ENCODE results near the gene GNAT1. TPM values are rescaled to one million over a fixed set of nuclear protein-coding genes. Genes with fewer than 3 reads are reported as not detected.
A peak's percentile ranks its signal among the peaks of the same experiment; 100 is the strongest.

The GNAT1 gene
- total and polyA plus RNA-seq, 9 donors: not detected

- no peaks in the 10 kb centered on the region for H3K36me3 ChIP-seq
- 46 to 65% (median 52%) methylated on average over 4 of the region's 4 CpGs for WGBS, 3 donors
- peaks cover 10% of the 10 kb centered on the region for H3K27me3 ChIP-seq
- intact Hi-C loops (cut with DNase I): loop anchor here in 3 of 4 donors (1.0 to 5.0 kb wide), 3 partner anchors 29 to 1967 kb away; no protein-coding TSS in a partner anchor
- no peak overlapping the region for H3K27ac ChIP-seq
- TF ChIP-seq, protein P1, sequence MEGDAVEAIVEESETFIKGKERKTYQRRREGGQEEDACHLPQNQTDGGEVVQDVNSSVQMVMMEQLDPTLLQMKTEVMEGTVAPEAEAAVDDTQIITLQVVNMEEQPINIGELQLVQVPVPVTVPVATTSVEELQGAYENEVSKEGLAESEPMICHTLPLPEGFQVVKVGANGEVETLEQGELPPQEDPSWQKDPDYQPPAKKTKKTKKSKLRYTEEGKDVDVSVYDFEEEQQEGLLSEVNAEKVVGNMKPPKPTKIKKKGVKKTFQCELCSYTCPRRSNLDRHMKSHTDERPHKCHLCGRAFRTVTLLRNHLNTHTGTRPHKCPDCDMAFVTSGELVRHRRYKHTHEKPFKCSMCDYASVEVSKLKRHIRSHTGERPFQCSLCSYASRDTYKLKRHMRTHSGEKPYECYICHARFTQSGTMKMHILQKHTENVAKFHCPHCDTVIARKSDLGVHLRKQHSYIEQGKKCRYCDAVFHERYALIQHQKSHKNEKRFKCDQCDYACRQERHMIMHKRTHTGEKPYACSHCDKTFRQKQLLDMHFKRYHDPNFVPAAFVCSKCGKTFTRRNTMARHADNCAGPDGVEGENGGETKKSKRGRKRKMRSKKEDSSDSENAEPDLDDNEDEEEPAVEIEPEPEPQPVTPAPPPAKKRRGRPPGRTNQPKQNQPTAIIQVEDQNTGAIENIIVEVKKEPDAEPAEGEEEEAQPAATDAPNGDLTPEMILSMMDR (IDR thresholded peaks at IDR 0.05): no peak
- TF ChIP-seq EP300 (IDR thresholded peaks at IDR 0.05) (no peak), POLR2A (IDR thresholded peaks at IDR 0.05) (no peak)
- DNase-seq: no peak
- H3K4me3 ChIP-seq: no peak overlapping the region
- peaks cover 3% of the 10 kb centered on the region for H3K4me1 ChIP-seq (ENCODE audit: insufficient read depth)
- no peaks in the 10 kb centered on the region for H3K9me3 ChIP-seq
These were observed 4.3 kb downstream of the GNAT1 start for GRCh38 chr3:50195501-50196252.

- no peaks in the 10 kb centered on the region for H3K36me3 ChIP-seq
- H3K4me3 ChIP-seq: no peak overlapping the region
- WGBS, 3 donors: 59 to 65% (median 64%) methylated on average over 6 of the region's 6 CpGs
- H3K27ac ChIP-seq: no peak overlapping the region
- no peaks in the 10 kb centered on the region for H3K9me3 ChIP-seq
- peaks cover 3% of the 10 kb centered on the region for H3K4me1 ChIP-seq (ENCODE audit: insufficient read depth)
- intact Hi-C loops (cut with DNase I): loop anchor here in 2 of 4 donors (1.0 to 5.0 kb wide), 2 partner anchors 28 to 1966 kb away; no protein-coding TSS in a partner anchor
- DNase-seq: no peak
- peaks cover 10% of the 10 kb centered on the region for H3K27me3 ChIP-seq
- TF ChIP-seq POLR2A (IDR thresholded peaks at IDR 0.05): no peak
- TF ChIP-seq EP300 (IDR thresholded peaks at IDR 0.05): no peak
- TF ChIP-seq, protein P1 (IDR thresholded peaks at IDR 0.05): no peak
These were observed 4.9 kb downstream of the GNAT1 start for GRCh38 chr3:50196253-50196801.

GRCh38 chr3:50201573-50202315, 10.3 kb downstream of the GNAT1 start:
- no peak for TF ChIP-seq POLR2A (IDR thresholded peaks at IDR 0.05)
- DNase-seq: peak in 1 of 5 donors; percentile 25
- WGBS, 3 donors: 84 to 87% (median 84%) methylated on average over 10 of the region's 10 CpGs
- no peaks in the 10 kb centered on the region for H3K36me3 ChIP-seq
- intact Hi-C loops (cut with DNase I): no loop called here
- no peaks in the 10 kb centered on the region for H3K4me1 ChIP-seq (ENCODE audit: insufficient read depth)
- no peak overlapping the region for H3K4me3 ChIP-seq
- H3K9me3 ChIP-seq: no peaks in the 10 kb centered on the region
- H3K27ac ChIP-seq: no peak overlapping the region
- no peaks in the 10 kb centered on the region for H3K27me3 ChIP-seq

GRCh38 chr3:50202353-50203112, 11.1 kb downstream of the GNAT1 start:
- H3K36me3 ChIP-seq: no peaks in the 10 kb centered on the region
- H3K4me1 ChIP-seq (ENCODE audit: insufficient read depth): no peaks in the 10 kb centered on the region
- 73 to 76% (median 75%) methylated on average over 16 of the region's 16 CpGs for WGBS, 3 donors
- H3K27me3 ChIP-seq: no peaks in the 10 kb centered on the region
- no peak overlapping the region for H3K4me3 ChIP-seq
- no peak for TF ChIP-seq EP300 (IDR thresholded peaks at IDR 0.05)
- TF ChIP-seq, protein P1 (IDR thresholded peaks at IDR 0.05): no peak
- no peak for TF ChIP-seq POLR2A (IDR thresholded peaks at IDR 0.05)
- DNase-seq: no peak
- H3K9me3 ChIP-seq: no peaks in the 10 kb centered on the region
- intact Hi-C loops (cut with DNase I): no loop called here
- H3K27ac ChIP-seq: no peak overlapping the region

Data from ovary (tissue), 9 donors.